Measurements from ENCODE around the gene PLCD1. TPM values are rescaled to one million over a fixed set of nuclear protein-coding genes. Genes with fewer than 3 reads are reported as not detected.

The PLCD1 gene
- total RNA-seq, 2 donors from 2014 or later: 29.7 to 176 TPM

DNA sequence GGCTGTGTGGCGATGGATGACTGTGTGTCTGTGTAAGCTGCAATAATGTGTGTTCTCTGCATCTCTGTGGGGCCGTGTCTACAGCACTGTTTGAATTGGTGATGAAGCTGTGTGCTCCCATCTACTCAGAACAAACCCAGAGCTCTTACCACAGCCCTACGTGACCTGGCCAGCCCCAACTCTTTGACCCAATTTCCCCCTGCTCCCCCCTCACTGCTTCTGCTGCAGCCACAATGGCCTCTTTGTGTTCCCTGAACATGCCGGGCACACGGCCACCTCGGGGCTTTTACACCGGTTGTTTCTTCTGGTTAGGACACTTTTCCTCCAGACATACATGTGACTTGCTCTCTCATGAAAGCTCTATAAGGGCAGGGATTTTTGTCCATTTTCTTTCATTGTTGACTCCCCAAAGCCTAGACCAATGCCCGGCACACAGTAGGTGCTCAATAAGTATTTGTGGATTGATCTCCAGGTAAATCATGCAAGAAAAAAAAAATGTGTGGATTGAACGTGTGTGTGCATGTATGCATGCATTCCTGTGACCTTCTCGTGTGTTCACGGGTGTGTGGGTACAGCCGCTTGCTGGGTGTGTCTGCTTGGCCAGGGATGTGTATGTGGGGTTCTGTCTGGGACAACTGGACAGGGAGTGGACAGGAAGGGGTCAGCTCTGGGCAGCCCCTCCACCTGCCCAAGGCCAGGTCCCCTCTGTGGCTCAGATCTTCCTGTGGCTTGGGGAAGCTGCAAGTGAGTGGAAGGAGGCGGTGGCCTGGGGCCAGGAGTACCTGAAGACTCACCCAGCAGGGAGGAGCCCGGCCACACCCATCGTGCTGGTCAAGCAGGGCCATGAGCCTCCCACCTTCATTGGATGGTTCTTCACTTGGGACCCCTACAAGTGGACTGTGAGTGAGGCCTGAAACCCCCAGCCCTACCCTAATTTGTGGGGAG, 24.1 kb downstream of the PLCD1 start:
- Histone ChIP-seq H3K36me3 (peaks cover 3 to 6% of the 10 kb centered on the region in 2 donors), H3K4me1 (replicated peaks) (peaks cover 16% of the 10 kb centered on the region), H3K9me3 (no peaks in the 10 kb centered on the region), H3K4me3 (no peak overlapping the region), H3K27me3 (replicated peaks; ENCODE audit: insufficient read depth) (no peaks in the 10 kb centered on the region), H3K27ac (peak overlapping the region; percentile 86 to 90)
- intact Hi-C loops (cut with DNase I): no loop called here
- peak; percentile 42 for TF ChIP-seq POLR2AphosphoS5 (IDR thresholded peaks at IDR 0.05)
- TF ChIP-seq, protein P1, sequence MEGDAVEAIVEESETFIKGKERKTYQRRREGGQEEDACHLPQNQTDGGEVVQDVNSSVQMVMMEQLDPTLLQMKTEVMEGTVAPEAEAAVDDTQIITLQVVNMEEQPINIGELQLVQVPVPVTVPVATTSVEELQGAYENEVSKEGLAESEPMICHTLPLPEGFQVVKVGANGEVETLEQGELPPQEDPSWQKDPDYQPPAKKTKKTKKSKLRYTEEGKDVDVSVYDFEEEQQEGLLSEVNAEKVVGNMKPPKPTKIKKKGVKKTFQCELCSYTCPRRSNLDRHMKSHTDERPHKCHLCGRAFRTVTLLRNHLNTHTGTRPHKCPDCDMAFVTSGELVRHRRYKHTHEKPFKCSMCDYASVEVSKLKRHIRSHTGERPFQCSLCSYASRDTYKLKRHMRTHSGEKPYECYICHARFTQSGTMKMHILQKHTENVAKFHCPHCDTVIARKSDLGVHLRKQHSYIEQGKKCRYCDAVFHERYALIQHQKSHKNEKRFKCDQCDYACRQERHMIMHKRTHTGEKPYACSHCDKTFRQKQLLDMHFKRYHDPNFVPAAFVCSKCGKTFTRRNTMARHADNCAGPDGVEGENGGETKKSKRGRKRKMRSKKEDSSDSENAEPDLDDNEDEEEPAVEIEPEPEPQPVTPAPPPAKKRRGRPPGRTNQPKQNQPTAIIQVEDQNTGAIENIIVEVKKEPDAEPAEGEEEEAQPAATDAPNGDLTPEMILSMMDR (IDR thresholded peaks at IDR 0.05): no peak
- 45% methylated on average over 15 of the region's 15 CpGs for WGBS
- peak; percentile 76 for DNase-seq (ENCODE audit: low spot score)

GRCh38 chr3:38004415-38005075, 24.9 kb downstream of the PLCD1 start:
- 47% methylated on average over 14 of the region's 14 CpGs for WGBS
- Histone ChIP-seq H3K4me3 (no peak overlapping the region), H3K27me3 (replicated peaks; ENCODE audit: insufficient read depth) (no peaks in the 10 kb centered on the region), H3K4me1 (replicated peaks) (peaks cover 16% of the 10 kb centered on the region), H3K36me3 (peaks cover 3 to 6% of the 10 kb centered on the region in 2 donors), H3K9me3 (no peaks in the 10 kb centered on the region), H3K27ac (peak overlapping the region; percentile 86 to 90)
- peak; percentile 91 for DNase-seq (ENCODE audit: low spot score)
- TF ChIP-seq POLR2AphosphoS5 (IDR thresholded peaks at IDR 0.05): peak; percentile 69
- TF ChIP-seq, protein P1 (IDR thresholded peaks at IDR 0.05): peak; percentile 21 to 87 (median 76)
- no peak for TF ChIP-seq POLR2A (IDR thresholded peaks at IDR 0.05)
- intact Hi-C loops (cut with DNase I): loop anchor here (5.0 kb wide), 1 partner anchor 33 kb away; the partner anchor contains the start of gene DLEC1

GRCh38 chr3:38003817-38004414, 25.5 kb downstream of the PLCD1 start:
- no peaks in the 10 kb centered on the region for H3K9me3 ChIP-seq
- no peaks in the 10 kb centered on the region for H3K27me3 ChIP-seq (replicated peaks; ENCODE audit: insufficient read depth)
- DNase-seq (ENCODE audit: low spot score): no peak
- peaks cover 3 to 6% of the 10 kb centered on the region in 2 donors for H3K36me3 ChIP-seq
- WGBS: 73% methylated on average over 11 of the region's 11 CpGs
- intact Hi-C loops (cut with DNase I): loop anchor here (5.0 kb wide), 1 partner anchor 33 kb away; the partner anchor contains the start of gene DLEC1
- H3K4me1 ChIP-seq (replicated peaks): peaks cover 16% of the 10 kb centered on the region
- TF ChIP-seq POLR2AphosphoS5 (IDR thresholded peaks at IDR 0.05) (no peak), POLR2A (IDR thresholded peaks at IDR 0.05) (no peak)
- TF ChIP-seq, protein P1 (IDR thresholded peaks at IDR 0.05): no peak
- H3K4me3 ChIP-seq: no peak overlapping the region
- peak overlapping the region; percentile 86 to 90 for H3K27ac ChIP-seq

DNA sequence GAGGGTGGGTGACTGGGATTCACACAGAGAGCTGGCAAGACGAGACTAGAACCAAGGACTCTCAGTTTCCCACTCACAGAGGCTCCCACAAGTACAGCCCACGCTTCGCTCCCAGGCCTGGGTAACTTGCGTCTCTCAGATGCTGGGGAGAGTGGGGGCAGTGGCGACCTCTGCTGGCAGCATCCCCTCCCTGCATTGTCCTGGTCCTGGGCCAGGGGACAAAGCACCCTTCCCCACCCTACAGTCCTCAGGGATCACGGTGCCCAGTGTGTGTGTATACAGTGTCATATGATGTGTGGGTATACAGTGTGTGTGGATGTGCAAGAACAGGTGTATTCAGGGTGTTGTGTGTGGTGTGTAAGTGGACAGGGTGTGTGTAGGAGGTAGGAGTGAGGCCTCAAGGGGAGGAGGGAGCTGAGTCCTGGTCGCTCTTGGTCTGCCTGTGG, 26.0 kb downstream of the PLCD1 start:
- 37% methylated on average over 6 of the region's 7 CpGs for WGBS
- H3K27ac ChIP-seq: peak overlapping the region; percentile 86 to 90
- intact Hi-C loops (cut with DNase I): loop anchor here (5.0 kb wide), 1 partner anchor 34 kb away; the partner anchor contains the start of gene DLEC1
- H3K9me3 ChIP-seq: no peaks in the 10 kb centered on the region
- peaks cover 3 to 4% of the 10 kb centered on the region in 2 donors for H3K36me3 ChIP-seq
- no peaks in the 10 kb centered on the region for H3K27me3 ChIP-seq (replicated peaks; ENCODE audit: insufficient read depth)
- H3K4me3 ChIP-seq: no peak overlapping the region
- TF ChIP-seq POLR2A (IDR thresholded peaks at IDR 0.05): no peak
- TF ChIP-seq, protein P1 (IDR thresholded peaks at IDR 0.05): peak; percentile 84 to 90 (median 87)
- TF ChIP-seq POLR2AphosphoS5 (IDR thresholded peaks at IDR 0.05): peak; percentile 26
- DNase-seq (ENCODE audit: low spot score): peak; percentile 65
- peaks cover 16% of the 10 kb centered on the region for H3K4me1 ChIP-seq (replicated peaks)
